Chondrocyte (in vitro differentiated cells): ENCODE measurements around the gene GDAP1L1. TPM values are rescaled to one million over a fixed set of nuclear protein-coding genes. Genes with fewer than 3 reads are reported as not detected.
A peak's percentile ranks its signal among the peaks of the same experiment; 100 is the strongest.

Source experiments
- DNase-seq: peaks from one replicate; pipeline ENCODE4 v3.0.0; 2021; ENCODE audit warnings: mixed read lengths, low spot score
- H3K27ac Mint-ChIP-seq: one replicate; pipeline ENCODE4 v1.8.0; 2021; ENCODE audit warnings: mild to moderate bottlenecking, moderate library complexity, mixed read lengths; ENCODE audit not compliant: unreplicated experiment
- H3K27me3 Mint-ChIP-seq: 2 replicates; pipeline ENCODE4 v1.8.0; 2021; ENCODE audit warnings: low read depth, mixed read lengths
- H3K36me3 Mint-ChIP-seq: 2 replicates; pipeline ENCODE4 v1.8.0; 2021; ENCODE audit warnings: low read depth, mixed read lengths
- H3K4me1 Mint-ChIP-seq: 2 replicates; pipeline ENCODE4 v1.8.0; 2021; ENCODE audit warnings: low read depth, mild to moderate bottlenecking, mixed read lengths
- H3K4me3 Mint-ChIP-seq: one replicate; pipeline ENCODE4 v1.8.0; 2021; ENCODE audit warnings: mild to moderate bottlenecking, moderate library complexity, mixed read lengths; ENCODE audit not compliant: unreplicated experiment
- H3K9me3 Mint-ChIP-seq: 2 replicates; pipeline ENCODE4 v1.8.0; 2021; ENCODE audit warnings: low read depth, mixed read lengths
- CTCF ChIP-seq: fragments of 200-600 bp; sonication (generic); IDR thresholded peaks from 2 replicates; pipeline ENCODE4 v1.5.0; 2021; ENCODE audit warnings: antibody characterized with exemption, mild to moderate bottlenecking, moderate library complexity
- total RNA-seq: library from RNA; stranded (reverse); gene quantifications from 3 replicates; pipeline ENCODE4 v1.2.1, GENCODE V29; 2021

The GDAP1L1 gene
- total RNA-seq, 1 donor from 2014 or later = not detected

- Mint-ChIP-seq H3K9me3 (no peaks in the 10 kb centered on the region), H3K27ac (peak overlapping the region; percentile 100), H3K4me3 (peak overlapping the region; percentile 100), H3K27me3 (no peaks in the 10 kb centered on the region), H3K36me3 (peaks cover 8% of the 10 kb centered on the region), H3K4me1 (peaks cover 75% of the 10 kb centered on the region)
- DNase-seq = no peak
- TF ChIP-seq CTCF = no peak
Measured at GRCh38 chr20:44208165-44208564, 38.9 kb upstream of the GDAP1L1 start.

GRCh38 chr20:44208770-44209169 is 38.3 kb upstream of the GDAP1L1 start:
- H3K27me3 Mint-ChIP-seq = no peaks in the 10 kb centered on the region
- peaks cover 69% of the 10 kb centered on the region for H3K4me1 Mint-ChIP-seq
- H3K4me3 Mint-ChIP-seq = peak overlapping the region; percentile 100
- H3K27ac Mint-ChIP-seq = peak overlapping the region; percentile 100
- H3K9me3 Mint-ChIP-seq = no peaks in the 10 kb centered on the region
- H3K36me3 Mint-ChIP-seq = peaks cover 8% of the 10 kb centered on the region
- TF ChIP-seq CTCF = peak; percentile 65
- no peak for DNase-seq

- no peaks in the 10 kb centered on the region for H3K27me3 Mint-ChIP-seq
- no peaks in the 10 kb centered on the region for H3K9me3 Mint-ChIP-seq
- peak overlapping the region; percentile 100 for H3K27ac Mint-ChIP-seq
- peaks cover 58% of the 10 kb centered on the region for H3K4me1 Mint-ChIP-seq
- peaks cover 6% of the 10 kb centered on the region for H3K36me3 Mint-ChIP-seq
- peak overlapping the region; percentile 100 for H3K4me3 Mint-ChIP-seq
- DNase-seq = no peak
- no peak for TF ChIP-seq CTCF
Measured at GRCh38 chr20:44209686-44210405, 37.3 kb upstream of the GDAP1L1 start.

- Mint-ChIP-seq H3K36me3 (peaks cover 6% of the 10 kb centered on the region), H3K4me1 (peaks cover 59% of the 10 kb centered on the region), H3K4me3 (peak within 1 kb of the TSS; percentile 100), H3K27me3 (no peaks in the 10 kb centered on the region), H3K9me3 (no peaks in the 10 kb centered on the region), H3K27ac (peak within 1 kb of the TSS; percentile 100)
- DNase-seq = peak; percentile 97
- TF ChIP-seq CTCF = no peak
Measured at GRCh38 chr20:44210406-44211176, 36.5 kb upstream of the GDAP1L1 start, which contains the start of gene OSER1. Gene OSER1, minus strand, starts transcription at chr20:44210771. Its CDS starts 3,814 bp downstream, at chr20:44206957.
